Stimulated activated CD4-positive, alpha-beta T cell treated with anti-CD3 and anti-CD28 coated beads, Interleukin-4, amount 100 ng/mL, for 24 hours (primary cell): ENCODE data around the gene CDH22.

Experiments used
- DNase-seq: peaks from one replicate; pipeline ENCODE4 v3.0.0-alpha.2; 2020

Gene CDH22

GRCh38 chr20:46233701-46234100 is 74.6 kb downstream of the CDH22 start:
- no peak for DNase-seq

- no peak for DNase-seq
Measured at GRCh38 chr20:46232539-46232938, 75.8 kb downstream of the CDH22 start.

- no peak for DNase-seq
Measured at GRCh38 chr20:46230801-46231282, 77.5 kb downstream of the CDH22 start.

- no peak for DNase-seq
Measured at GRCh38 chr20:46230106-46230491, 78.2 kb downstream of the CDH22 start.

GRCh38 chr20:46229478-46230105 is 78.7 kb downstream of the CDH22 start:
- DNase-seq, result no peak

GRCh38 chr20:46228670-46229069 is 79.6 kb downstream of the CDH22 start:
- no peak for DNase-seq

- DNase-seq, result no peak
Measured at GRCh38 chr20:46227272-46227767, 81.0 kb downstream of the CDH22 start.

GRCh38 chr20:46226602-46227001 is 81.7 kb downstream of the CDH22 start:
- DNase-seq, result no peak

GRCh38 chr20:46222521-46223007 is 85.7 kb downstream of the CDH22 start:
- no peak for DNase-seq

- no peak for DNase-seq
Measured at GRCh38 chr20:46221256-46221833, 87.0 kb downstream of the CDH22 start.

GRCh38 chr20:46220455-46221207 is 87.7 kb downstream of the CDH22 start:
- no peak for DNase-seq

- no peak for DNase-seq
Measured at GRCh38 chr20:46219920-46220319, 88.4 kb downstream of the CDH22 start.

GRCh38 chr20:46219190-46219589 is 89.1 kb downstream of the CDH22 start:
- no peak for DNase-seq

GRCh38 chr20:46218656-46219055 is 89.6 kb downstream of the CDH22 start:
- no peak for DNase-seq

- no peak for DNase-seq
Measured at GRCh38 chr20:46217583-46217982, 90.7 kb downstream of the CDH22 start.

GRCh38 chr20:46216770-46217464 is 91.4 kb downstream of the CDH22 start:
- no peak for DNase-seq

GRCh38 chr20:46215913-46216707 is 92.2 kb downstream of the CDH22 start:
- no peak for DNase-seq

- DNase-seq, result no peak
Measured at GRCh38 chr20:46214824-46215488, 93.3 kb downstream of the CDH22 start.

GRCh38 chr20:46213946-46214823 is 94.1 kb downstream of the CDH22 start:
- DNase-seq, result no peak

GRCh38 chr20:46212876-46213275 is 95.4 kb downstream of the CDH22 start:
- DNase-seq, result no peak

GRCh38 chr20:46212252-46212651 is 96.0 kb downstream of the CDH22 start:
- no peak for DNase-seq
